SJCRH30 (cell line): ENCODE measurements around the gene PLP2. TPM values are rescaled to one million over a fixed set of nuclear protein-coding genes. Genes with fewer than 3 reads are reported as not detected.
"Not testable (repeated sequence)": the region's sequence is repeated elsewhere in the genome, so short reads cannot be mapped to it uniquely, and the experiment has no call there.

Source experiments
- DNase-seq, 2 experiments: peaks; one replicate each; pipeline ENCODE4 v3.0.0-alpha.2; 2015 to 2020
- H3K27ac ChIP-seq: fragments of 250-450 bp; sonication (Bioruptor Pico); 2 replicates; pipeline ENCODE4 v1.5.1; 2020; ENCODE audit warnings: mild to moderate bottlenecking, moderate library complexity
- H3K27me3 ChIP-seq: fragments of 250-450 bp; sonication (Bioruptor Pico); 2 replicates; pipeline ENCODE4 v1.5.1; 2020; ENCODE audit warnings: mild to moderate bottlenecking, moderate library complexity
- H3K36me3 ChIP-seq: fragments of 250-450 bp; sonication (Bioruptor Pico); 2 replicates; pipeline ENCODE4 v1.5.1; 2020; ENCODE audit warnings: mild to moderate bottlenecking, moderate library complexity
- H3K4me1 ChIP-seq: fragments of 250-450 bp; sonication (Bioruptor Pico); 2 replicates; pipeline ENCODE4 v1.5.1; 2020; ENCODE audit warnings: mild to moderate bottlenecking, moderate library complexity
- H3K4me3 ChIP-seq: fragments of 250-450 bp; sonication (Bioruptor Pico); 2 replicates; pipeline ENCODE4 v1.5.1; 2020; ENCODE audit warnings: mild to moderate bottlenecking, moderate library complexity
- H3K9me3 ChIP-seq: fragments of 250-450 bp; sonication (Bioruptor Pico); replicated peaks from 2 replicates; pipeline ENCODE4 v1.5.1; 2020; ENCODE audit warnings: mild to moderate bottlenecking, moderate library complexity
- total RNA-seq: library from RNA; depleted of rRNA; stranded (reverse); fragments of >200 nt; shearing (Covaris generic); gene quantifications from 2 replicates; pipeline ENCODE4 v1.2.3, GENCODE V29; 2014; rRNA removed

PLP2 gene, protein sequence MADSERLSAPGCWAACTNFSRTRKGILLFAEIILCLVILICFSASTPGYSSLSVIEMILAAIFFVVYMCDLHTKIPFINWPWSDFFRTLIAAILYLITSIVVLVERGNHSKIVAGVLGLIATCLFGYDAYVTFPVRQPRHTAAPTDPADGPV
- 50.3 and 56.6 TPM in 2 replicates for total RNA-seq

DNA sequence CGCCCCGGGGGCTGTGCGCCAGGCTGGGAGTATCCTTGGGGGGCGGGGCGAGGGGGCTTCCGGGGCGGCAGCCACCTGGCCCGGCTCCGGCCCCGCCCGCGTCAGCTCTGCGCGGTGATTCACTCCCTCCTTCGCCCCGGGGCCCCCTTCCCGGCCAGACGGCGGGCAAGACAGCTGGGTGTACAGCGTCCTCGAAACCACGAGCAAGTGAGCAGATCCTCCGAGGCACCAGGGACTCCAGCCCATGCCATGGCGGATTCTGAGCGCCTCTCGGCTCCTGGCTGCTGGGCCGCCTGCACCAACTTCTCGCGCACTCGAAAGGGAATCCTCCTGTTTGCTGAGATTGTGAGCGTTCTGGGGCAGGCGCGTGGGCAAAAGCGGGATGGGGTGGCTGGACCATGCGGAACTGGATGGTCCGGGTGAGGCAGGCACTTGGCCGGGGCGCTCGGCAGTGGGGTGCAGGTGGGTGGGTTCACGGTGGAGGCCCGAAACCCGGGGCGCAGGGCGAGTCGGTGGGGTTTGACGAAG, at the start of gene PLP2:
TSS of gene PLP2 (plus strand) at position 147 of the 528 bp plus-strand sequence. CDS start at position 250, 103 bp downstream.
- H3K27me3 ChIP-seq: no peaks in the 10 kb centered on the region
- DNase-seq: peak; percentile 67 to 69

DNA sequence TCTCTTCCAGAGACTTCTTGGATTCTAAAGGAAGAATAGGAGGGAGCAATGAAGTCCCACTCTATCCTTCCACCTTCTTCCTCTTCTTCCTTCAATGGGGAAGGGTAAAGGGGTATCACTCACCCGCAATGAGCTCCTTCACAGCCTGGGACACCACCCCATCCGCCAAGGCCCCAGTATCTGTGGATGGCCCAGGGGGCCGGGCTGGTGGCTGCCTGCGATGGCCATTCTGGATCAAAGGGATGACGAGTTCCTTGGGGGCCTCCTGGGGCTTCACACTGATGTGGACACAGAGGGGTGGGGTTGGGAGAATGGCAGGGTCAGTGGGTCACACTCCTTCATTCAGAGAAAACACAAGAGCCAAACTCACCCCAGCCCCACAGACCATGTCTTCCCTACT, 49.2 kb upstream of the PLP2 start:
- no peaks in the 10 kb centered on the region for H3K9me3 ChIP-seq
- peak overlapping the region; percentile 91 for H3K4me3 ChIP-seq
- no peaks in the 10 kb centered on the region for H3K4me1 ChIP-seq
- H3K27ac ChIP-seq: no peak overlapping the region
- no peak for DNase-seq
- no peaks in the 10 kb centered on the region for H3K36me3 ChIP-seq
- no peaks in the 10 kb centered on the region for H3K27me3 ChIP-seq

More for the DNA sequence above, at the start of gene PLP2:
- H3K27ac ChIP-seq: peak within 1 kb of the TSS; percentile 91
- H3K9me3 ChIP-seq: no peaks in the 10 kb centered on the region
- peaks cover 7% of the 10 kb centered on the region; the same call in 1 of the 2 replicates for H3K36me3 ChIP-seq
- no peaks in the 10 kb centered on the region for H3K4me1 ChIP-seq
- peak within 1 kb of the TSS; percentile 81 for H3K4me3 ChIP-seq

DNA sequence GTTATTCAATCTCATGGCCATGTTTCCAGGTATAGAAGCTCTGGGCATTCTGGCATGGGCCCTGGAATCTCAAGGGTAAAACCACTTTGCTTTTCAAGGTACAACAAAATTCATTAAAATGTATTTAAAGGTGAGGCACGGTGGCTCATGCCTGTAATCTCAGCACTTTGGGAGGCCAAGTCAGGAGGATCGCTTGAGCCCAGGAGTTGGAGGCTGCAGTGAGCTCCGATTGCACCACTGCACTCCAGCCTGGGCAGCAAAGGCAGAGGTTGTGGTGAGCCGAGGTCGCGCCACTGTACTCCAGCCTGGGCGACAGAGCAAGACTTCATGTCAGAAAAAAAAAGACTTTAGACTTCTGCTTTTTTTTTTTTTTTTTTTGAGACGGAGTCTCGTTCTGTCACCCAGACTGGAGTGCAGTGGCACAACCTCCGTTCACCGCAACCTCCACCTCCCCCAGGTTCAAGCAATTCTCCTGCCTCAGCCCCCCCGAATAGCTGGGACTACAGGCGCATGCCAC, 43.9 kb upstream of the PLP2 start:
- not testable (repeated sequence) for DNase-seq, H3K4me1 ChIP-seq, H3K27me3 ChIP-seq, H3K27ac ChIP-seq, H3K36me3 ChIP-seq, H3K9me3 ChIP-seq, H3K4me3 ChIP-seq

DNA sequence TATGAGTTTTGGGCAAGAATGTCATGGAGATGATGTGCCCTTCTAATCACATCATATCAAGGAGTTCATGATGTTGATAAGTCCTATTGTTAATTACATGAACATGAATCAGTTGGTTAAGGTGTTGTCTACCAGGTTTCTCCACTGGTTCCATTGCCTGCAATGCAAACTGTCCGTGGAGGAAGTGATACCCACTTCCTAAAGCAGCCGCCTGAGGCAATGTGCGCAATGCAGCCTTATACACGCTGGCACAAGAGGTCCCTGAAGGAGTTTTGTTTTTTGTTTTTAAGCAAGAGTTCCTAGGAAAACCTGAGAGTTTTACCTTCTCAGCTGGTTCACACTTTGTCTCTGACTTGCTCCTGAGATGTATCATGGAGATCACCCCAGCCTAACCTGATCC, 42.3 kb upstream of the PLP2 start:
- H3K9me3 ChIP-seq: no peaks in the 10 kb centered on the region
- H3K27me3 ChIP-seq: no peaks in the 10 kb centered on the region
- no peaks in the 10 kb centered on the region for H3K4me1 ChIP-seq
- H3K4me3 ChIP-seq: no peak overlapping the region
- DNase-seq: no peak
- H3K27ac ChIP-seq: no peak overlapping the region
- H3K36me3 ChIP-seq: no peaks in the 10 kb centered on the region

DNA sequence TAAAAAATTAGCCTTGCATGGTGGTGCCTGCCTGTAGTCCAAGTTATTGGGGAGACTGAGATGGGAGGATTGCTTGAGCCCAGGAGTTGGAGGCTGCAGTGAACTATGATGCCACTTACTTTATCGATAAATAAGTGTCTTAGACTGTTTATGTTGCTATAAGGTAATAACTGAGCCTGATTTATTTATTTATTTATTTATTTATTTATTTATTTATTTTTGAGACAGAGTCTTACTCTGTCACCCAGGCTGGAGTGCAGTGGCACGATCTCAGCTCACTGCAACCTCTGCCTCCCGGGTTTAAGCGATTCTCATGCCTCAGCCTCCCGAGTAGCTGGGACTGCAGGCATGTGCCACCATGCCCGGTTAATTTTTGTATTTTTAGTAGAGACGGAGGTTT, 39.4 kb upstream of the PLP2 start:
- H3K27me3 ChIP-seq, H3K36me3 ChIP-seq, H3K4me1 ChIP-seq, H3K27ac ChIP-seq, H3K9me3 ChIP-seq, DNase-seq, H3K4me3 ChIP-seq: not testable (repeated sequence)

DNA sequence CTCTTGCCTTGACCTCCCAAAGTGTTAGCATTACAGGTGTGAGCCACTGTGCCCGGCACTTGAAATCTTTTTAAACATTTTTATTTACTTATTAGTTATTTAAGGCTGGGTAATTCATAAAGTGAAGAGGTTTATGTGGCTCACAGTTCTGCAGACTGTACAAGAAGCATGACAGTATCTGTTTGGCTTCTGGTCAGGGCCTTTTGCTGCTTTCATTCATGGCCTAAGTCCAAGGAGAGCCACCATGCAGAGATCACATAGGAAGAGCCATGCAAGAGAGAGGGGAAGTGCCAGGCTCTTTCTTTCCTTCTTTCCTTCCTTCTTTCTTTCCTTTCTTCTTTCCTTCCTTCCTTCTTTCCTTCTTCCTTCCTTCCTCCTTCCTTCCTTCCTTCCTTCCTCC, 37.9 kb upstream of the PLP2 start:
- Histone ChIP-seq H3K27me3 (no peaks in the 10 kb centered on the region), H3K9me3 (no peaks in the 10 kb centered on the region), H3K4me1 (no peaks in the 10 kb centered on the region), H3K4me3 (no peak overlapping the region), H3K36me3 (no peaks in the 10 kb centered on the region), H3K27ac (no peak overlapping the region)
- no peak for DNase-seq

DNA sequence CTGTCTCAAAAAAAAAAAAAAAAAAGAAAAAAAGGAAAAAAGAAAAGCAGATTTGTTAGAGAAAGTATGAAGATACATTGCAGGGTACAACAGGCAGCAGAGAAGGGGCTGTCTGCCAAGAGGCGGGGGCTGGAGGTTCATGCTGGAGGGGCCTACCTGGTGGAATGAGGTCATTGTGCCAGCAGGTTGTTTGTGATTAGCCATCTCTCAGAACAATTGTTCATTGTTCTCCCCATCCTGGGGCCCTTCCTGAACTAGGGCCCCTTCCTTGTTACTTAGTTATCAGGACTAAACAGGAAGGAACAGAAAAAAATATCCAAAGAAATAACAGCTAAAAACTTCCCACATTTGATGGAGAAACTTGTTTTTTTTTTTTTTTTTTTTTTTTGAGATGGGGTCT, 34.2 kb upstream of the PLP2 start:
- Histone ChIP-seq H3K4me3 (no peak overlapping the region), H3K27me3 (no peaks in the 10 kb centered on the region), H3K36me3 (no peaks in the 10 kb centered on the region), H3K4me1 (no peaks in the 10 kb centered on the region), H3K9me3 (no peaks in the 10 kb centered on the region), H3K27ac (no peak overlapping the region)
- DNase-seq: no peak

DNA sequence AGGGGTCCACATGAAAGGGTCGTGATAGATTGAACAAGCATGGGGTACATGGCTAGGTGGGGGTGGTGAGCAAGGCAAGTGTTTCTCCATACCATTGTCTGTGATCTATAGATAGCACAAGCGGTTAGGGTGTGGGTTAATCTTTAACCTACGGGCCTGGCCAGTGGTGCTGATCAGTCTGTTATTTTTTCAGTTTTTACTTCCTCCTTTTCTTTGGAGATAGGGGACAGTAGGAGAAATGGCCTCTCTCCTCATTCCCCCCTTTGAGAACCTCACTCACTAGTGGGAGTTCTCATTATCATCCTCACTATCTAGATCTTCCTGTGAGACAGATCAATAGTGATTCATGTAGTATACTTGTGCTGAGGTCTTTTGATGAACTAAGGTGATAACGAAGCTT, 32.0 kb upstream of the PLP2 start:
- Histone ChIP-seq H3K4me3 (no peak overlapping the region), H3K9me3 (no peaks in the 10 kb centered on the region), H3K36me3 (no peaks in the 10 kb centered on the region), H3K4me1 (no peaks in the 10 kb centered on the region), H3K27me3 (no peaks in the 10 kb centered on the region), H3K27ac (no peak overlapping the region)
- DNase-seq: no peak

DNA sequence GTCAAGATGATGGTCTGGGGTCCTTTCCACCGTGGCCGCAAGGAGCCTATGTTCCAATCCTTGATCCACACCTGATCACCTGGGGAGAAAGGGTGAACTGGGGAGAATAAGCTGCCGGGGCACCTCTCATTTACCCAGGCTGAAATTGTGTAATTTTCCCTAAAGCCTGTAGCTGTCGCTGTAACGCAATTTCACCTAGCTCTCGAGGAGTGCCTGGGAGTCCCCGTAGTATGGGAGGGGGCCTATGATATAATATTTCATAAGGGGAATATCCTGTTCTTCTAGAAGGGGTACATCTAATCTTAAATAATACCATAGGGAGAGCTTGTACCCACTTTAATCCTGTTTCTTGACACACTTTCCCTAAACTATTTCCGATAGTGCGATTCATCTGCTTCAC, 29.4 kb upstream of the PLP2 start:
- H3K9me3 ChIP-seq, H3K27me3 ChIP-seq, H3K27ac ChIP-seq, H3K4me3 ChIP-seq, H3K4me1 ChIP-seq, DNase-seq, H3K36me3 ChIP-seq: not testable (repeated sequence)

DNA sequence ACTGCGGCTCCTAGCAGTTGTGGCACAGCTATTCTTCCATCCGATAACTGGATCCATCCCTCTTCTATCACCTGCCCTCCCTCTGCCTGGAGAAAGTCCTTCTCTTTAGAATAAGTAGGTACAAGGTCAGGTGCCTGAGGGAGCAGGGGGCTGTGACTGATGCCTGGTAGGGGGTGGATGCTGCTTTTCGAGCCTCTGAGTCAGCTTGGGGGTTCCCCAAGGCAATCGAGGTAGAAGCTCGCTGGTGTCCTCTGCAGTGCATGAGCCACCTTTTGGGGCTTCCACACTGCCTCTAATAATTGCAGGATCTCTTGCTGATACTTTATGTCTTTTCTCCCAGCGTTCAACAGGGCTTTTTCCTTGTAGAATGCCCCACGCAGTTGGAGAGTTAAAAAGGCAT, 28.5 kb upstream of the PLP2 start:
- DNase-seq, H3K36me3 ChIP-seq, H3K4me1 ChIP-seq, H3K27me3 ChIP-seq, H3K4me3 ChIP-seq, H3K9me3 ChIP-seq, H3K27ac ChIP-seq: not testable (repeated sequence)

DNA sequence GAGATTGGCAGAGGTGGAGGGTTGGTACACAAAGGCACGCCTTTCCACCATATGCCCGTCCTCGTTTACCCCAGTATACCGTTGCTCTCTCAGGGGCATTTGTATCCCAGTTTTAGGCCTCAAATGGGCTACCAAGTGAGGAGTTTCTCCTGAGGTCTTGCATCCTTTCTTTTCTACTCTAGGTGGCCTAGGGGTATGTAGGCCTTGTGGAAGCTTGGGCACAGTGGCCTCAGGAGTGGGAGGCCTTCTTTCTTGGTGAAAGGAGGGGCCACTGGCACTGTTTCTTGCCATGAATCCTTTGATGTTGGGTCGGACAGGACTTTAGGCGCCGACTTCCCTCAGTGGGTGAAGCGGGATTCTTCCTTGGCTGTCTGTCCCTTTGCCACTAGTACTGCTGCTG, 24.4 kb upstream of the PLP2 start:
- Histone ChIP-seq H3K36me3 (no peaks in the 10 kb centered on the region), H3K4me1 (no peaks in the 10 kb centered on the region), H3K27me3 (no peaks in the 10 kb centered on the region), H3K27ac (no peak overlapping the region), H3K9me3 (no peaks in the 10 kb centered on the region), H3K4me3 (no peak overlapping the region)
- no peak for DNase-seq

DNA sequence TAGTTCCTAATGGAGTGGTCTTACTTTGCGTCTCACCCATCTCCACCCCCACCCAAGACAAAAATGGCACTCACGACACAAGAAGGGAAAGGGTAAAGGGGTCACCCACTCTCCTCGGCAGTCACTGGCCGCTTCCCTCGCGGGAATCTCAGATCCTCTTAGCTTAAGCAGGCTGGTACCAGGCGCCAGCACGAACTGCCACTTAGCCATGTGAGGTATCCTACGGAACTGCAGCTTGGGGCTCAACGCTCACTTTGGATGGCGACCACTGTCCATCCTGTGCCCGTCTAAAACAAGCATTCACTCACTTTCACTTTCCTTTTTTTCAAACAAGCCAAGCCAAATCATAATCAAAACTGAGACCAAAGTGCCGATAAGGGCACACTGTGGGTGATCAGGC, 23.8 kb upstream of the PLP2 start:
- DNase-seq: no peak
- Histone ChIP-seq H3K36me3 (no peaks in the 10 kb centered on the region), H3K4me3 (no peak overlapping the region), H3K9me3 (no peaks in the 10 kb centered on the region), H3K27ac (no peak overlapping the region), H3K27me3 (no peaks in the 10 kb centered on the region), H3K4me1 (no peaks in the 10 kb centered on the region)

DNA sequence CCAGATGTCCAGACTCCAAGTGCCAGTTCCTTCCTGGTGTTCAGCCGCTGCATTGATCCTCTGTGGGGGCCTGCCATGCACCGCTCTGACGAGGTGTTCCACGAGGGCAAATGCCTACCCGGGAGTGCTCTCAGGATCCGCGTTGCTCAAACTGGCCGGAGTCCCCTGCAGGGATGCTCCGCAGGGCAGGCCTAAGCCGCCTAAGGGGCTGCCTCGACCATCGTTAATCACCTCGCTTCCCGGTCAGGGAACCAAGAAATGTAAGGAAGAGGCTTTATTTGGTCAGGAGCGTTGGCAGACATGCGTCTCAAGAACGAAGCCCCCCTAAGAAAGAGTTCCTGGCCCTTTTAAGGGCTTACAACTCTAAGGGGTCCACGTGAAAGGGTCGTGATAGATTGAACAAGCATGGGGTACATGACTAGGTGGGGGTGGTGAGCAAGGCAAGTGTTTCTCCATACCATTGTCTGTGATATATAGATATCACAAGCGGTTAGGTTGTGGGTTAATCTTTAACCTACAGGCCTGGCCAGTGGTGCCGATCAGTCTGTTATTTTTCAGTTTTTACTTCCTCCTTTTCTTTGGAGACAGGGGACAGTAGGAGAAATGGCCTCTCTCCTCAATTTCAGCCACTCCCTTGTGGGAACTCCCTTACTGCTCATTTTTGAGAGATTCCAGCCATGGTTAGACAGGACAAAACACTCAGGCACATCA, 23.2 kb upstream of the PLP2 start:
- H3K9me3 ChIP-seq, DNase-seq, H3K4me3 ChIP-seq, H3K27me3 ChIP-seq, H3K36me3 ChIP-seq, H3K4me1 ChIP-seq, H3K27ac ChIP-seq: not testable (repeated sequence)

DNA sequence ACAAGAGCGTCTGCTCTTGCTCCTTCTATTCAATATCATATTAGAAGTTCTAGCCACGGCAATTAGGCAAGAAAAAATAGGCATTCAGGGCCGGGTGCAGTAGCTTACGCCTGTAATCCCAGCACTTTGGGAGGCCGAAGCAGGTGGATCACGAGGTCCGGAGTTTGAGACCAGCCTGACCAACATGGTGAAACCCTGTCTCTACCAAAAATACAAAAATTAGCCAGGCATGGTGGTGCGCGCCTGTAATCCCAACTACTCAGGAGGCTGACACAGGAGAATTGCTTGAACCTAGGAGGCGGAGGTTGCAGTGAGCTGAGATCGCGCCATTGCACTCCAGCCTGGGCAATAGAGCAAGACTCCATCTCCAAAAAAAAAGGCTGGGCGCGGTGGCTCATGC, 22.4 kb upstream of the PLP2 start:
- H3K27ac ChIP-seq, H3K4me1 ChIP-seq, H3K9me3 ChIP-seq, H3K36me3 ChIP-seq, H3K27me3 ChIP-seq, H3K4me3 ChIP-seq, DNase-seq: not testable (repeated sequence)

DNA sequence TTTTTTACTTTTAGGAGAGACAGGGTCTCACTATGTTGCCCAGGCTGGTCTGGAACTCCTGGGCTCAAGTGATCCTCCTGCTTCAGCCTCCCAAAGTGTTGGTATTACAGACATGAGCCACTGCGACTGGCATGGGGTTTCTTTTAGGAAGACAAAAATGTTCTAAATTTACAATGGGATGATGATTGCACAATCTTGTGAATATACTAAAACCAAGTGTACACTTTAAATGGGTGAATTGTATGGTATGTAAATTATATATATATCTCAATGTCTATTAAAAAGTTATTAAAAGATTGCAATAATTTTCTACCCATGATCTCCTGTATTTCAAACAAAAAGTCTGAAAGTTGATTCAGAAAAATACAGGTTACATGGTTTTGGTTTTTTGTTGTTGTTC, 18.2 kb upstream of the PLP2 start:
- Histone ChIP-seq H3K27me3 (no peaks in the 10 kb centered on the region), H3K36me3 (no peaks in the 10 kb centered on the region), H3K4me1 (no peaks in the 10 kb centered on the region), H3K4me3 (no peak overlapping the region), H3K27ac (no peak overlapping the region), H3K9me3 (no peaks in the 10 kb centered on the region)
- DNase-seq: no peak
